Osteoblast (primary cell): ENCODE data around the gene FAM83G. TPM values are rescaled to one million over a fixed set of nuclear protein-coding genes. Genes with fewer than 3 reads are reported as not detected.

Experiments used
- DNase-seq: peaks from one replicate; pipeline ENCODE4 v3.0.0; 2011; ENCODE audit warnings: low spot score, mixed read lengths; ENCODE audit not compliant: insufficient read length; ENCODE audit errors: missing footprints
- H2AFZ ChIP-seq: 2 replicates; pipeline ENCODE4 v1.6.0; 2011; ENCODE audit warnings: mild to moderate bottlenecking, low read length
- H3K27ac ChIP-seq: 2 replicates; pipeline ENCODE4 v1.5.1; 2011; ENCODE audit warnings: mild to moderate bottlenecking, low read depth, low read length, moderate library complexity
- H3K27me3 ChIP-seq: 2 replicates; pipeline ENCODE4 v1.6.0; 2012; ENCODE audit warnings: mild to moderate bottlenecking, control low read depth, inconsistent platforms, low read length, moderate library complexity; ENCODE audit not compliant: insufficient read depth
- H3K36me3 ChIP-seq: 2 replicates; pipeline ENCODE4 v1.5.1; 2011; ENCODE audit warnings: mild to moderate bottlenecking, low read length, control low read depth, moderate library complexity; ENCODE audit not compliant: insufficient read depth
- H3K4me1 ChIP-seq: 2 replicates; pipeline ENCODE4 v1.5.1; 2011; ENCODE audit warnings: mild to moderate bottlenecking, low read length, control low read depth, moderate library complexity; ENCODE audit not compliant: insufficient read depth
- H3K4me2 ChIP-seq: 2 replicates; pipeline ENCODE4 v1.6.0; 2011; ENCODE audit warnings: mild to moderate bottlenecking, low read length; ENCODE audit not compliant: insufficient read depth
- H3K4me3 ChIP-seq: fragments of 200-600 bp; sonication (generic); 3 replicates; pipeline ENCODE4 v1.5.1; 2012; ENCODE audit warnings: mild to moderate bottlenecking, low read length, inconsistent platforms; ENCODE audit not compliant: insufficient read depth
- H3K79me2 ChIP-seq: 2 replicates; pipeline ENCODE4 v1.6.0; 2012; ENCODE audit warnings: mild to moderate bottlenecking, low read length, control low read depth, inconsistent platforms; ENCODE audit not compliant: insufficient read depth
- H3K9me3 ChIP-seq: 2 replicates; pipeline ENCODE4 v1.5.1; 2011; ENCODE audit warnings: low read depth, low read length, control low read depth
- H4K20me1 ChIP-seq: 2 replicates; pipeline ENCODE4 v1.6.0; 2012; ENCODE audit warnings: mild to moderate bottlenecking, low read length, control low read depth; ENCODE audit not compliant: insufficient read depth
- CTCF ChIP-seq: IDR thresholded peaks from 2 replicates; pipeline ENCODE4 v1.5.1; 2011; ENCODE audit warnings: mild to moderate bottlenecking, low read depth, low read length, moderate library complexity; ENCODE audit errors: extremely low read depth
- total RNA-seq: library from RNA; depleted of rRNA; stranded (reverse); fragments of >200 nt; gene quantifications from 2 replicates; pipeline ENCODE4 v1.2.3, GENCODE V29; 2012

Gene FAM83G
- total RNA-seq, 1 donor = 11.6 TPM

GRCh38 chr17:19000531-19001325, 3.8 kb downstream of the FAM83G start:
- peaks cover 43% of the 10 kb centered on the region for H4K20me1 ChIP-seq
- H3K4me1 ChIP-seq = peaks cover 36% of the 10 kb centered on the region
- H3K4me2 ChIP-seq = peak overlapping the region; percentile 40
- peaks cover 79% of the 10 kb centered on the region for H3K79me2 ChIP-seq
- H3K9me3 ChIP-seq = no peaks in the 10 kb centered on the region
- TF ChIP-seq CTCF = no peak
- peak; percentile 98 for DNase-seq
- peak overlapping the region; percentile 72 for H3K27ac ChIP-seq
- H3K4me3 ChIP-seq = peak overlapping the region; percentile 23
- no peak overlapping the region for H2AFZ ChIP-seq
- H3K36me3 ChIP-seq = peaks cover 24% of the 10 kb centered on the region
- H3K27me3 ChIP-seq = no peaks in the 10 kb centered on the region

- Histone ChIP-seq H3K4me2 (no peak overlapping the region), H3K27me3 (no peaks in the 10 kb centered on the region), H3K4me1 (peaks cover 36% of the 10 kb centered on the region), H3K36me3 (peaks cover 29% of the 10 kb centered on the region), H4K20me1 (peaks cover 43% of the 10 kb centered on the region), H2AFZ (no peak overlapping the region), H3K9me3 (no peaks in the 10 kb centered on the region), H3K79me2 (peaks cover 86% of the 10 kb centered on the region), H3K27ac (peak overlapping the region; percentile 72), H3K4me3 (no peak overlapping the region)
- no peak for DNase-seq
- TF ChIP-seq CTCF = no peak
Observed at GRCh38 chr17:18999911-19000310, 4.7 kb downstream of the FAM83G start.

- no peak overlapping the region for H3K4me3 ChIP-seq
- H3K79me2 ChIP-seq = peaks cover 92% of the 10 kb centered on the region
- H3K4me1 ChIP-seq = peaks cover 36% of the 10 kb centered on the region
- H2AFZ ChIP-seq = no peak overlapping the region
- peaks cover 29% of the 10 kb centered on the region for H3K36me3 ChIP-seq
- no peak for DNase-seq
- H4K20me1 ChIP-seq = peaks cover 43% of the 10 kb centered on the region
- no peaks in the 10 kb centered on the region for H3K9me3 ChIP-seq
- TF ChIP-seq CTCF = no peak
- H3K27ac ChIP-seq = no peak overlapping the region
- H3K27me3 ChIP-seq = no peaks in the 10 kb centered on the region
- H3K4me2 ChIP-seq = no peak overlapping the region
Observed at GRCh38 chr17:18999394-18999793, 5.2 kb downstream of the FAM83G start.

GRCh38 chr17:18997650-18998196, 6.8 kb downstream of the FAM83G start:
- DNase-seq = no peak
- H3K27me3 ChIP-seq = no peaks in the 10 kb centered on the region
- H3K4me2 ChIP-seq = no peak overlapping the region
- no peak overlapping the region for H3K4me3 ChIP-seq
- no peak overlapping the region for H3K27ac ChIP-seq
- H2AFZ ChIP-seq = no peak overlapping the region
- peaks cover 25% of the 10 kb centered on the region for H3K4me1 ChIP-seq
- H3K9me3 ChIP-seq = no peaks in the 10 kb centered on the region
- TF ChIP-seq CTCF = no peak
- H3K36me3 ChIP-seq = peaks cover 29% of the 10 kb centered on the region
- H4K20me1 ChIP-seq = peaks cover 52% of the 10 kb centered on the region
- peaks cover 97% of the 10 kb centered on the region for H3K79me2 ChIP-seq
